ENCODE results near the gene HFM1.

DNA sequence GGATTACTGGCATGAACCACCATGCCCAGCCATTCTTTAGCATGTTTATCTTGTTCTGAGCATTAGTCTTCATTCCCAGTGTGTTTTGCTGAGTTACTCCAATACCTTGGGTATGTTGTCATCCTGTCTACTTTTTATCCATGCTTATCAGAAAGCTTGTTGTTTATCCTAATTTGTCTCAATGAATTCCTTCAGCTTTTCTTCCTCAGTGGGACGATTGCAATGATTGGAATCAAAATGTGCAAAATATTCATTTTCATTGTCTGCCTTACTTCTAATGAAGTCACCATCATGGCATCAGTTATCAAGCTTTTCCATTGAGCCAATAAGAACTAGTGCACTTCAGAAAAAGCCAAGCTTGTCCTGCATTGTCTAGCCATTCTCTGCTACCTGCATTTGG lies 170.5 kb downstream of the HFM1 start:
- TF ChIP-seq, protein P1, sequence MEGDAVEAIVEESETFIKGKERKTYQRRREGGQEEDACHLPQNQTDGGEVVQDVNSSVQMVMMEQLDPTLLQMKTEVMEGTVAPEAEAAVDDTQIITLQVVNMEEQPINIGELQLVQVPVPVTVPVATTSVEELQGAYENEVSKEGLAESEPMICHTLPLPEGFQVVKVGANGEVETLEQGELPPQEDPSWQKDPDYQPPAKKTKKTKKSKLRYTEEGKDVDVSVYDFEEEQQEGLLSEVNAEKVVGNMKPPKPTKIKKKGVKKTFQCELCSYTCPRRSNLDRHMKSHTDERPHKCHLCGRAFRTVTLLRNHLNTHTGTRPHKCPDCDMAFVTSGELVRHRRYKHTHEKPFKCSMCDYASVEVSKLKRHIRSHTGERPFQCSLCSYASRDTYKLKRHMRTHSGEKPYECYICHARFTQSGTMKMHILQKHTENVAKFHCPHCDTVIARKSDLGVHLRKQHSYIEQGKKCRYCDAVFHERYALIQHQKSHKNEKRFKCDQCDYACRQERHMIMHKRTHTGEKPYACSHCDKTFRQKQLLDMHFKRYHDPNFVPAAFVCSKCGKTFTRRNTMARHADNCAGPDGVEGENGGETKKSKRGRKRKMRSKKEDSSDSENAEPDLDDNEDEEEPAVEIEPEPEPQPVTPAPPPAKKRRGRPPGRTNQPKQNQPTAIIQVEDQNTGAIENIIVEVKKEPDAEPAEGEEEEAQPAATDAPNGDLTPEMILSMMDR (IDR thresholded peaks at IDR 0.05; ENCODE audit: poor library complexity): no peak
- no peak for TF ChIP-seq EZH2 (IDR thresholded peaks at IDR 0.05; ENCODE audit: borderline replicate concordance)

All from hepatocyte (in vitro differentiated cells).